BE2C (cell line): Measurements from ENCODE around the gene SLC16A8.
A peak's percentile ranks its signal among the peaks of the same experiment; 100 is the strongest.

Source experiments
- DNase-seq: peaks from one replicate; pipeline ENCODE4 v3.0.0-alpha.2; 2020
- H3K27me3 ChIP-seq: fragments of 250-450 bp; sonication (Bioruptor Pico); 2 replicates; pipeline ENCODE4 v1.5.1; 2020; ENCODE audit warnings: mild to moderate bottlenecking
- H3K36me3 ChIP-seq: fragments of 250-450 bp; sonication (Bioruptor Pico); 2 replicates; pipeline ENCODE4 v1.5.1; 2020; ENCODE audit warnings: mild to moderate bottlenecking
- H3K4me1 ChIP-seq: fragments of 250-450 bp; sonication (Bioruptor Pico); 2 replicates; pipeline ENCODE4 v1.5.1; 2020
- H3K4me3 ChIP-seq: 2 replicates; pipeline ENCODE4 v1.5.1; 2011; ENCODE audit warnings: low read depth, low read length
- H3K9me3 ChIP-seq: fragments of 250-450 bp; sonication (Bioruptor Pico); 2 replicates; pipeline ENCODE4 v1.5.1; 2020
- TF ChIP-seq, protein P1 (sequence below): IDR thresholded peaks from 2 replicates; pipeline ENCODE4 v1.5.1; 2012; ENCODE audit warnings: mild to moderate bottlenecking, low read depth, low read length

SLC16A8 gene

DNA sequence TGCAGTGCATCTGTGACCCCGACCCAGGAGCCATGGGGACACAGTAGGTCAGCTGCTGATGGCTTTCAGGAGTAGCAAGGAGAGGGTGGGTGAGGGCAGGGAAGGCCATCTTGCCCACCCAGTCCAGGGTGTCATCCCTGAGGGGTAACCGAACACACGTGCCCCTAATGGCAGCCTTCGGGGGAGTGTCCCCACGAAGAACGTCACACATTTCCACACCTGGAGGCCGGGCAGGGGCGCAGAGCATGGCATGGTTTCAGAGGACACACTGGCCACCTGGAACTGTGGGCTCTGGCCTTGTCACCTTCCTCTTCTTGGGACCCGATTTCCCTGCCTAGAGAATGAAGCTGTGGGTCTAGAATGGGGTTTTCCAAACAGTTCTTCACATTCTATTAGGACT is 45.9 kb upstream of the SLC16A8 start:
- Histone ChIP-seq H3K36me3 (no peaks in the 10 kb centered on the region; the same call in none of the 2 replicates), H3K4me1 (peaks cover 7% of the 10 kb centered on the region; the same call in 1 of the 2 replicates), H3K27me3 (no peaks in the 10 kb centered on the region), H3K9me3 (no peaks in the 10 kb centered on the region), H3K4me3 (no peak overlapping the region)
- TF ChIP-seq, protein P1, sequence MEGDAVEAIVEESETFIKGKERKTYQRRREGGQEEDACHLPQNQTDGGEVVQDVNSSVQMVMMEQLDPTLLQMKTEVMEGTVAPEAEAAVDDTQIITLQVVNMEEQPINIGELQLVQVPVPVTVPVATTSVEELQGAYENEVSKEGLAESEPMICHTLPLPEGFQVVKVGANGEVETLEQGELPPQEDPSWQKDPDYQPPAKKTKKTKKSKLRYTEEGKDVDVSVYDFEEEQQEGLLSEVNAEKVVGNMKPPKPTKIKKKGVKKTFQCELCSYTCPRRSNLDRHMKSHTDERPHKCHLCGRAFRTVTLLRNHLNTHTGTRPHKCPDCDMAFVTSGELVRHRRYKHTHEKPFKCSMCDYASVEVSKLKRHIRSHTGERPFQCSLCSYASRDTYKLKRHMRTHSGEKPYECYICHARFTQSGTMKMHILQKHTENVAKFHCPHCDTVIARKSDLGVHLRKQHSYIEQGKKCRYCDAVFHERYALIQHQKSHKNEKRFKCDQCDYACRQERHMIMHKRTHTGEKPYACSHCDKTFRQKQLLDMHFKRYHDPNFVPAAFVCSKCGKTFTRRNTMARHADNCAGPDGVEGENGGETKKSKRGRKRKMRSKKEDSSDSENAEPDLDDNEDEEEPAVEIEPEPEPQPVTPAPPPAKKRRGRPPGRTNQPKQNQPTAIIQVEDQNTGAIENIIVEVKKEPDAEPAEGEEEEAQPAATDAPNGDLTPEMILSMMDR: no peak
- no peak for DNase-seq

DNA sequence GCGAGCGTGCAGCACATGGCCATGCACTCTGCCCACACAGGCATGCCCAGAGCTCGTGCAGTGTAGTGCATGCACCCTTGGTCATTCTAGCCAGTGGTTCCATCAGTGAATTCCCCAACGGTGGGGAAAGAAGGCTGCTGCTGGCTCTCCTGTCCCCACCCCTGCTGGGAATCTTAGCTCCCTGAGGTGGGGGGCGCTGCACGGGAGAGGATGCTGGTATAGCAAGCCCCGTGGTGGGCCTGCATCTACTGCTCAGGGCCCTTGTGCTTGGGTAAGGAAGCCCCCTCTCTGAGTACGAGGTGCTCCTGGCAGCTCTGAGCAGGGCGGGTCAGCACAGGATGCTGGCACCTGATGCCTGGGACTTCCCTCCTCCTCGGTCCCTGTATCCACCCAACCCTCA is 45.0 kb upstream of the SLC16A8 start:
- Histone ChIP-seq H3K4me1 (peaks cover 7% of the 10 kb centered on the region; the same call in 1 of the 2 replicates), H3K27me3 (no peaks in the 10 kb centered on the region), H3K4me3 (no peak overlapping the region), H3K36me3 (no peaks in the 10 kb centered on the region; the same call in none of the 2 replicates), H3K9me3 (no peaks in the 10 kb centered on the region)
- no peak for DNase-seq
- TF ChIP-seq, protein P1: no peak

DNA sequence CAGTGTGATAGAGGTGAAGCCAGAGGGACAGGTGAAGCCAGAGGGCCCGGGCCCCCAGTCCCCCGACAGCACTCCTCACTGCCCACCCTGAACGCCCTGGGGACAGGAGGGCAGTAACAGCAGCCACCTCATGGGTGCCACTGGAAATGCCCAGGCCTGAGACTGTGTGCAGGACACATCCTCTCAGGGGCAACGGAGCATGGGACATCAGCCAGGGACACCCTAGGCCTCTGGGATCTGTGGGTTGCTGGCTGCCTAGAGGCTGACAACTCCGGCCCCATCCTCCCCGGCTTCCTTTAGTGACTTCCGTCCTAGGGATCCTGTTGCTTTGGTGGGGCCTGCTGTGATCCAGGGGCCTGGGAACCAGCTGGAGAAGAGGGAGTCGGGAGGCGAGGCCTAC is 43.9 kb upstream of the SLC16A8 start:
- H3K4me1 ChIP-seq: peaks cover 7% of the 10 kb centered on the region; the same call in 1 of the 2 replicates
- TF ChIP-seq, protein P1: no peak
- H3K9me3 ChIP-seq: no peaks in the 10 kb centered on the region
- no peak for DNase-seq
- no peak overlapping the region for H3K4me3 ChIP-seq
- no peaks in the 10 kb centered on the region for H3K27me3 ChIP-seq
- H3K36me3 ChIP-seq: no peaks in the 10 kb centered on the region; the same call in 1 of the 2 replicates

DNA sequence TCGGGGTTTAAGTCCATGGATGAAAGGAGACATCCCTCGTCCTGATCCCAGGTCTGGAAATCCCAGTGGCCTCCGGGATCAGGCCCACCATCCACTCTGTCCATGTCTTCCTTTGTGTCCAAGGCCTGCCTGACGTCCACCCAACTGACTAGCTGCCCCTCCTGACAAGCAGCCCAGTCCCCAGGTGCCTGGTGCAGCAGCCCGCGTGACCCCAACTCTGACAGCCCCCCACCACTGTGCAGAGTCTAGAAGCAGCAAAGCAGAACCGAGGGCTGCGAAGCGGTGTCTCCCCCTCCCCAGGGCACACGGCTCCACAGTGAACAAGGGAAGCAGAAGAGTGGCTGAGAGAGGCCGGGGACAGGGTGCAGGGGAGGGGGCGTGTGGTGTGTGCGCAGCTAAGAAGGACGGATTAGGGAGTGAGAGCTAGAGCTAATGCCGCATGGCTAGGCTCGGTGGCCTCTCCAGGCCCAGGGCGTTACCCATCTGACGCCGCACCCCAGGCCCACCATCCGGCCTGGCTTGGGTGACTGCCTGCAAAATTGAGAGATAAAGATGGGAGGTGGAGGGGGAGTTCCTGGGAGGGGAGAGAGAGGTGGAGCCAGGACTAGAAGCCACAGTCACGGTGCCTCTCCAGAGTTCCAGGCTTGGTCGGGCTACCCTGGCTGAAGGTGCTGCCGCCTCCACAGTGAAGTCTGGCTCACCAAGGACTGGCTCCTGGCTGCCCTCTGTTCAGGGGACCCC is 43.1 kb upstream of the SLC16A8 start:
- Histone ChIP-seq H3K4me1 (peaks cover 7% of the 10 kb centered on the region; the same call in 1 of the 2 replicates), H3K4me3 (no peak overlapping the region), H3K36me3 (no peaks in the 10 kb centered on the region; the same call in 1 of the 2 replicates), H3K27me3 (no peaks in the 10 kb centered on the region), H3K9me3 (no peaks in the 10 kb centered on the region)
- DNase-seq: peak; percentile 42
- TF ChIP-seq, protein P1: no peak

DNA sequence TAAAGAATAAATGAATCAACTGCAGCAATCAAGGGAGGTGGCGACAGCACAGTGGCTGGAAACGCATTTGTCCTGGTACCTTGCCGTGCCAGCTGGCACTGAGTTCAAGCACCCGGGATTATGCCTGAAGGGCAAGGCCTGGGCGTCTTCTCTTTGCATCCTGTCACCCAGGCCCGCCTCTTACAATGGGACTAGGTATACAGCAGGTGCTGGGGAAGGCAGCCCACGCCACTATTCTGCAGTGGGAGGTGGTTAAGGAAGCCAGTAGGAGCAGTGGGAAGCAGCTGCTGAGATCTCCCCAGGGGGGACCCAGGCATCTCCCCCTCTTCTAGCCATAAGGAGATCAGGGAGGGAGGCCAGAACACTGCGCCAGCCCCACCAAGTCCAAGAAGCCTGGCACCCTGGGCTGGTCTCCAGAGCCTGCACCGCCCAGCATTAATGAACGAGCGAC is 41.8 kb upstream of the SLC16A8 start:
- peaks cover 7% of the 10 kb centered on the region; the same call in 1 of the 2 replicates for H3K4me1 ChIP-seq

More for the DNA sequence above, 41.8 kb upstream of the SLC16A8 start:
- Histone ChIP-seq H3K9me3 (no peaks in the 10 kb centered on the region), H3K27me3 (no peaks in the 10 kb centered on the region), H3K4me3 (no peak overlapping the region), H3K36me3 (no peaks in the 10 kb centered on the region)
- TF ChIP-seq, protein P1: no peak
- no peak for DNase-seq
